Endometrial microvascular endothelial cells (primary cell): ENCODE measurements around the gene PALS2. TPM values are rescaled to one million over a fixed set of nuclear protein-coding genes. Genes with fewer than 3 reads are reported as not detected.

Source experiments
- total RNA-seq: library from RNA; depleted of rRNA; stranded (reverse); fragments of >200 nt; gene quantifications from one replicate; pipeline ENCODE4 v1.2.3, GENCODE V29; 2015; ENCODE audit errors: inconsistent ontology term

PALS2 gene
- total RNA-seq, 1 donor from 2014 or later, result 11.2 TPM

Other genes with a start within 250 kb of the PALS2 start
- 46.1 TPM for gene GSDME, start 184.0 kb downstream of the PALS2 start, total RNA-seq